ENCODE measurements around the gene IGFBP3.
"Not testable (repeated sequence)": the region's sequence is repeated elsewhere in the genome, so short reads cannot be mapped to it uniquely, and the experiment has no call there.

IGFBP3 gene, protein sequence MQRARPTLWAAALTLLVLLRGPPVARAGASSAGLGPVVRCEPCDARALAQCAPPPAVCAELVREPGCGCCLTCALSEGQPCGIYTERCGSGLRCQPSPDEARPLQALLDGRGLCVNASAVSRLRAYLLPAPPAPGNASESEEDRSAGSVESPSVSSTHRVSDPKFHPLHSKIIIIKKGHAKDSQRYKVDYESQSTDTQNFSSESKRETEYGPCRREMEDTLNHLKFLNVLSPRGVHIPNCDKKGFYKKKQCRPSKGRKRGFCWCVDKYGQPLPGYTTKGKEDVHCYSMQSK

DNA sequence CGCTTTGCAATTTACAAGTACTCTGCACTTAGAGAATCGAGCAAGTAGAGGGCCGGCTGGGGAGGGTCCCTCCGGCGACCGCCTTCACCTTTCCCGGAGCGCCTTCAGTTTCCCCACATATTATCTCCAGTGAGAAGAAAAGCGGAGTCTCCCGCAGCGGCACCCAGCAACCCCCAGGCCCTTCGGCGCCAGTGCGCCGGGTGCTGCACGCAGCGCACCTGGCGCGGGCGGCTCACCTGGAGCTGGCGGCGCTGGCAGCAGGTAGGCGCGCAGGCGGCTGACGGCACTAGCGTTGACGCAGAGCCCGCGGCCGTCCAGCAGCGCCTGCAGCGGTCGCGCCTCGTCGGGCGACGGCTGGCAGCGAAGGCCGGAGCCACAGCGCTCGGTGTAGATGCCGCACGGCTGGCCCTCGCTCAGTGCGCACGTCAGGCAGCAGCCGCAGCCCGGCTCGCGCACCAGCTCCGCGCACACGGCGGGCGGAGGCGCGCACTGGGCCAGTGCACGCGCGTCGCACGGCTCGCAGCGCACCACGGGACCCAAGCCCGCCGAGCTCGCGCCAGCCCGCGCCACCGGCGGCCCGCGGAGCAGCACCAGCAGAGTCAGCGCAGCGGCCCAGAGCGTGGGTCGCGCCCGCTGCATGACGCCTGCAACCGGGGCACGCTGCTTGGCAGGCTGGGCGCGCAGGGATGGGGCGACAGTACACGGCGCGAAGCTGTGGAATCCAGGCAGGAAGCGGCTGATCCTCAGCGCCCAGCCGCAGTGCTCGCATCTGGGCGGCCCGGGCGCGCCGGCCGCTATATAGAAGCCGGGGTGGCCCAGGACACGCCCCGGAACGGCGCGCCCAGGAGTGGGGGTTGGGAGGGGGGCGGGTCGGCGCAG lies at the start of gene IGFBP3:
IGFBP3 (minus strand) TSS at position 771 of the 879 bp plus-strand sequence; CDS start at position 639, 132 bp downstream.
- no peak for DNase-seq (ENCODE audit: low read depth in 2 of 2)

DNA sequence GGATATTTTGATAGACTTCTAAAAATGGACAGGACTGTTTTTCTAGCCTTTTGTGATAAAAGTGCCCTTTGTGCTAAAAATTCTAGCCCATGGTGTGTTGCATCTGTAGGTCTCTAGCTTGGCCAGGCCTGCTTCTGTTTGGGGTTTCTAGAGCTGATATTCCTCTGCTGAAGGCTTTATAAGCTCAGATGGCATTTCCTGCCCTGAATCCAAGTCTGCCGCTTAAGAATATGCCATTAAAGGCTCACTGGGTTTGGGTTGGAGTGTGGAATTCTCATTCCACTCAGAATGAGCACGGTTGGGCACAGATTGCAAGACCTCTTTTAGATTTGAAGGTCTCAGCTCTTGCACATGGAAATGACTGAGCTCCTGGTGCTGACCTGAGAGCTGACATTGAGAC lies 49.4 kb upstream of the IGFBP3 start:
- DNase-seq (ENCODE audit: low read depth in 2 of 2) = no peak

DNA sequence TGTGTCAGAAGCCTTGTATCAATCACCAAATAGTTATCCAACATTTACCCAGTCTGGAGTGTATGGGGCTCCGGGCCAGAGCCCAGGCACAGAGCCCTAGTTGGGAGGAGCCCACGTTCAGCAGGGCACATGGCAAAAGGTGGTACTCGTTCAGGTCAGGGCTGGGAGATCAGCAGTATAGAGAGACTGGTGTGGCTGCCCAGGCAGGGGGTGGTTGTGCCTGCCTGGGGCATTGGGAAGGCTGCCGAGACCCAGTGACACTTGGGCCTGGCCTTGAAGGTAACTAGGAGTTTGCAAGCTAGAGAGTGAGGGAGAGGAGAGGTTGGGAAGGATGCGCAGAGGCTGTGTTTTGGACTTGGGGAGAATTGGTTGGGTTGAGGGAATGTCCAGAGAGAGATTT lies 48.9 kb upstream of the IGFBP3 start:
- DNase-seq (ENCODE audit: low read depth in 2 of 2) = no peak

GRCh38 chr7:45968856-45969541 lies 47.9 kb upstream of the IGFBP3 start:
- DNase-seq (ENCODE audit: low read depth in 2 of 2) = no peak

- no peak for DNase-seq (ENCODE audit: low read depth in 2 of 2)
Observed at GRCh38 chr7:45968312-45968711, 47.2 kb upstream of the IGFBP3 start.

DNA sequence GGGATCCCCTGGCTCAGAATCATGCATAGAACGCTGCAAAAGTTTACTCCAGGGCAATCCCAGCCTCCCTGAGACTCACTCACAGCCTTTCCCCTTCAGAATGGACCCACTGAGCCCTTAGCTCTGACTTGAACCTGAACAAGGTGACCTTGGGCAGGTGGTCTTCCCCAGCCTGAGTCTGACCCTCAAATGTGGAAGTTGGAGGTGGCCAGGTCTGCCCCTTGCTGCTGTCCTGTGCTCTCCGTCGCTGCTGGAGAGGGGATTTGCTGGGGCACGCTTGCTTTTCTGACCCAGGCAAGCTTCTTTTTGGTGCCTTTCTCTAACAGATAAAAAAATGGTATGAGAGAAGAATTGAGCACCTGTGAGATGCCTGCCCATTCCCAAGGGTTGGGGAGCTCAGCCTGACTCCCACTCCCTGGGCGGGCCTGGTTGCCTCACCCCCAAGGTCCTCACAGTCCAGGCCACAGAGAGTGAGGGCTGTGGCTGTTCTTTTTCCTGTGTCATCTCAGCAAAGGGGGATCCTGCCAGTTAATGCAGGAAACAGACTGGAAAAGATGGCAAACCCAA lies 46.6 kb upstream of the IGFBP3 start:
- no peak for DNase-seq (ENCODE audit: low read depth in 2 of 2)

DNA sequence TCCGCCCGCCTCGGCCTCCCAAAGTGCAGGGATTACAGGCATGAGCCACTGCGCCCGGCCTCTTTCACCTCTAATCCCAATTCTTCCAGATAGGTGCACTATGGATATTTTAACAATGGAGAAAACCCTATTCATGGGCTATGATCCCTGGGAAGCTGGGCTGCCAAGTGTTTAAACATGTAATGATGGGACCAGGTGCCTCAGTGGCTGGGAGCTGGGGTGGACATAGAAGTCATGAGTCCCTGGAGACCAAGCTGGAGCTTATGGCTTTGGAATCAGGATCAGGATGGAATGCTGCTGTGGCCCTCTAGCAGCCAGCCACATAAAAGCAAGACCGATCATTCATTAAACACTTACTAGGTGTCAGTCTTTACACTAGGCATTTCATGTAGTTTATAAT lies 41.8 kb upstream of the IGFBP3 start:
- DNase-seq (ENCODE audit: low read depth in 2 of 2) = no peak

GRCh38 chr7:45957721-45958120 lies 36.6 kb upstream of the IGFBP3 start:
- DNase-seq (ENCODE audit: low read depth in 2 of 2) = no peak

- DNase-seq (ENCODE audit: low read depth in 2 of 2) = no peak
Observed at GRCh38 chr7:45955286-45955685, 34.2 kb upstream of the IGFBP3 start.

DNA sequence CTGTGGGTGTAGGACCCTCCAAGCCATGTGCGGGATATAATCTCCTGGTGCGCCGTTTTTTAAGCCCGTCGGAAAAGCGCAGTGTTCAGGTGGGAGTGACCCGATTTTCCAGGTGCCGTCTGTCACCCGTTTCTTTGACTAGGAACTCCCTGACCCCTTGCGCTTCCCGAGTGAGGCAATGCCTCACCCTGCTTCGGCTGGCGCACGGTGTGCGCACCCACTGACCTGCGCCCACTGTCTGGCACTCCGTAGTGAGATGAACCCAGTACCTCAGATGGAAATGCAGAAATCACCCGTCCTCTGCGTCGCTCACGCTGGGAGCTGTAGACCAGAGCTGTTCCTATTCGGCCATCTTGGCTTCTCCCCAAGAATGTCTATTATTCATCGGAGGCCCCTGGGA lies 32.0 kb upstream of the IGFBP3 start:
- not testable (repeated sequence) for DNase-seq (ENCODE audit: low read depth in 2 of 2)

- no peak for DNase-seq (ENCODE audit: low read depth in 2 of 2)
Observed at GRCh38 chr7:45944058-45944457, 23.0 kb upstream of the IGFBP3 start.

- DNase-seq (ENCODE audit: low read depth in 2 of 2) = no peak
Observed at GRCh38 chr7:45940939-45941338, 19.9 kb upstream of the IGFBP3 start.

- DNase-seq (ENCODE audit: low read depth in 2 of 2) = not testable (repeated sequence)
Observed at GRCh38 chr7:45940237-45940781, 19.2 kb upstream of the IGFBP3 start.

- no peak for DNase-seq (ENCODE audit: low read depth in 2 of 2)
Observed at GRCh38 chr7:45939574-45939973, 18.5 kb upstream of the IGFBP3 start.

GRCh38 chr7:45938626-45939302 lies 17.7 kb upstream of the IGFBP3 start:
- DNase-seq (ENCODE audit: low read depth in 2 of 2) = no peak

GRCh38 chr7:45937862-45938261 lies 16.8 kb upstream of the IGFBP3 start:
- DNase-seq (ENCODE audit: low read depth in 2 of 2) = no peak

- no peak for DNase-seq (ENCODE audit: low read depth in 2 of 2)
Observed at GRCh38 chr7:45937301-45937700, 16.2 kb upstream of the IGFBP3 start.

- DNase-seq (ENCODE audit: low read depth in 2 of 2) = no peak
Observed at GRCh38 chr7:45930967-45931366, 9.9 kb upstream of the IGFBP3 start.

GRCh38 chr7:45927721-45928120 lies 6.6 kb upstream of the IGFBP3 start:
- DNase-seq (ENCODE audit: low read depth in 2 of 2) = no peak

- DNase-seq (ENCODE audit: low read depth in 2 of 2) = no peak
Observed at GRCh38 chr7:45924283-45924682, 3.2 kb upstream of the IGFBP3 start.

- DNase-seq (ENCODE audit: low read depth in 2 of 2) = no peak
Observed at GRCh38 chr7:45923818-45924217, 2.7 kb upstream of the IGFBP3 start.
